ENCODE data around the gene OST4.
A peak's percentile ranks its signal among the peaks of the same experiment; 100 is the strongest.
"Not testable (repeated sequence)": the region's sequence is repeated elsewhere in the genome, so short reads cannot be mapped to it uniquely, and the experiment has no call there.

The OST4 gene

GRCh38 chr2:27078267-27079194 is 7.1 kb upstream of the OST4 start, which contains the start of gene EMILIN1:
TSS of gene EMILIN1 (plus strand) at chr2:27078615. CDS start at chr2:27079066, 451 bp downstream.
- DNase-seq: peak; percentile 93

DNA sequence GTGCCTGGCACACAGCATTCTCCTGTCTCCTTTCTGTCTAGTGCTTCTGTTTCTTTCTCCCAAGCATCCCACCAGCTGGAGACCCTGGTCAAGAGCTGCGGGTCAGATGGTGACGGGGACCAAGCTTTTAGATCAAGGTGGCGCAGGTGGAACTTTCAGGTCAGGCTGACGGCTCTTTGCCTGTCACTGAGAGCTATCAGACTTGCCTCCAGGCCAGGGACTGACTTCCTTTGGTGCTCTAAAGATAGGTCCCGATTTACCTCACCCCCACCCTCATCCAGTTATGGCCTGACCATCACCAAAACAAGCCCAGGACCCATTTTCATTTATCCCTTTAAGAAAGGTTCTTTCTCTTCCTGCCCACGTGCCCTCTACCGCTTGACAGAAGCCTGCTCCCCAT is 5.8 kb upstream of the OST4 start:
- DNase-seq: no peak

DNA sequence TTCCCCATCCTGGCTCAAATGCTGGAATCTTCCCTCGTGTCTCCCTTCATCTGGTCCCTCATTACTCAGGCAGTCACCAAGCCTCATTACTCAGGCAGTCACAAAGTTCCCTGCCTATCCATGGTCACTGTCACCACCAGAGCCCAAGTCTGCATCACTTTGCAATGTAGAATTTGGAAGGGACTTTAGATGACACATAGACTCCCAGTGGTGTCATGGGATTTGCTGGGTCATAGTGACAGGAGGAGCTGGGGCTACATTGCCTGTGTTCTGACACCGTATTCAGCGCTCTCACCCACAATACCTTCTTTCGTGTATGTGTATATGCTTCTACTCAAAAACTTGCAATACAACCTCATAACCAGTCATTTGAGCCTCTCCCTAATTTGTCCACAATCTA is 4.9 kb upstream of the OST4 start:
- no peak for DNase-seq

DNA sequence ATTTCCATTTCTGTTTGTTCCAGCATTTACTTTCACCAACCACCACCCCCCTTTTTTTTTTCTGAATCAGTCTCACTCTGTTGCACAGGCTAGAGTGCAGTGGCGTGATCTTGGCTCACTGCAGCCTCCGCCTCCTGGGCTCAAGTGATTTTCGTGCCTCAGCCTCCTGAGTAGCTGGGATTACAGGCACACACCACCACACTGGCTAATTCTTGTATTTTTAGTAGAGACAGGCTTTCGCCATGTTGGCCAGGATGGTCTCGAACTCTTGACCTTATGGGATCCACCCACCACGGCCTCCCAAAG is 4.1 kb upstream of the OST4 start:
- DNase-seq: not testable (repeated sequence)

- peak; percentile 64 for DNase-seq
These were observed 3.5 kb upstream of the OST4 start for GRCh38 chr2:27074738-27075565.

DNA sequence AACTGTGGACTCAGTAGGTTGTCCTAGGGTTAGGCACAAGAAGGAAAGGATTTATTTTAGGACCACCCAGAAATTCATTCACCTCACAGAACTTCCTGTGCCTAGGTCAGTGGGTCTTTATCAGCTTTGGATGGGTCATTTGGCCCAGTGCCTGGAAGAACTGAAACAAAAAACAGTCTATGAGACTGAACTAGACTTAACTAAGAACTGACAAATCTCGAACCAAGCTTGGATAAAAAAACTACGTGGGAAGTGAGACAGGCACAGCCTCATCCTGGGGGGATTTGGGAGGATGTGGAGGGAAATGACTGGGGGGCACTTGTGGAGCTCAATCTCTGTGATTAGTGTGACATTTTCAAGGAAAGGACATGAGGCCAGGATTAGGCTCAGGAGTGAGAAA is 2.3 kb upstream of the OST4 start:
- no peak for DNase-seq

DNA sequence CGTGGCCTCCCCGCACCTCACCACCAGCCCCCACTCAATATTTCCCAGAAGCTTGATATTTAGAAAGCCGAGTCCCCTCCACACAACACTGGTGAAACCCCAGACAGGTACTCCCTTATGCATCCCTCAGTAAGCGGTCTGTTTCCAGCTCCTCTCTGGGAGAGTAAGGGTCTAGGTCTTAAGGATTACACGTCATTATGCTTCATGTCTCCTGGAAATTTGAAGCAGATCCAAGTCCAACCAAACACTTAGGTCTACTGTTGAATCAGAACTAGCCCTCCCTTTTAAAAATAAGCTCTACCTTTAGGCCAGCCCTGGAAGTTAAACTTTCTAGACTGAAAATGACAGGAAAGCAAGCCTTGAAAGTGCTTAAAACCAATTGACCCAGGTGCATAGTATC is 1.5 kb upstream of the OST4 start:
- DNase-seq: no peak

GRCh38 chr2:27071990-27072830 is 756 bp upstream of the OST4 start:
- peak; percentile 91 for DNase-seq

GRCh38 chr2:27070653-27071276 is 689 bp downstream of the OST4 start:
- DNase-seq: no peak

- DNase-seq: no peak
These were observed 1.4 kb downstream of the OST4 start for GRCh38 chr2:27069961-27070618.

- peak; percentile 18 for DNase-seq
These were observed 2.0 kb downstream of the OST4 start for GRCh38 chr2:27069436-27069835.

- DNase-seq: peak; percentile 13
These were observed 4.1 kb downstream of the OST4 start for GRCh38 chr2:27067385-27067784.

GRCh38 chr2:27065128-27065527 is 6.3 kb downstream of the OST4 start:
- no peak for DNase-seq

DNA sequence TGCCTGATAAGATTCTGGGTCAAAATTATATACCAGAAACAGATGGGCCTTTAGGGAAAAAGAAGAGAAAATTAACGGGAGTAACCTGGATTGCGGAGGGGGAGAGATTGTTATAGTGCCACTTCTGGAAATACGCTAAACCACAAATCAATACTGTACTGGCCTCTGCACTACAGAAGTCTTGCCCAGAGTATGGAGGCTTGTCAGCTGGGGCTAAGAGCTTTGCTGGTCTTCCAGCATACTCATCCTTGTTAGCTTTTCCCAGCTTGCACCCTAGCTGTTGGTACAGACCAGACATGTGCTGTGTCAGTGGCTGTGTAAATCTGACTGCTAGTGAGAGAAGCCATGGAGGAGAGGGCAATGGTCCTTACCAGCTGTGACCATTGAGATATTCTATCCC is 11.1 kb downstream of the OST4 start:
- DNase-seq: no peak

DNA sequence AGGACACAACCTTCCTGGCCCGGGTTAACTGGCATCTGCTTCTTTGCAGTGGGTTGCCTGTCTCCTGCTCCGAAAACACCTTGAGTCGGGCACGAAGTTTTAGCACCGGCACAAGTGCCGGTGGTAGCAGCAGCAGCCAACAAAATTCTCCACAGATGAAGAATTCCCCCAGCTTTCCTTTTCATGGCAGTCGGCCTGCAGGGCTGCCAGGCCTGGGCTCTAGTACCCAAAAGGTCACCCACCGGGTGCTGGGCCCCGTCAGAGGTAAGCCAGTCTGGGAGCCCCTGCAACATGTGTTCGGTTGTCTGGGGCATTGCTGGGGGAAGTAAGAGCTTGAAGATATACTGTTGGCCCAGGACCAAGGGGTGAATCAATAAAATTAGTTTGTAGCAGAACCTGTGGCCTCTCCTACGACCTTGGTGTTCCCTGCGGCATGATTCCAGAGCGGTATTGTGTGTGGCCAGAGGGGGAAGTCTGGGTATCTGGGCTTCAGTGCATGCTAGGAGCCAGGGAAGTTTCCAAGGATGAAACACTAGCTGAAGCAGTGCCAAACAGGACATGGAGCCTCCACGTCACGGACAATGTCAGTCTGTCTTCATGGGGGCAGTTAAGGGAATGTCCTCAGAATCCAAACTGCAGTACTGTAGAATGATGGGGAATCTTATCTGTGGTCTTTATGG is 12.2 kb downstream of the OST4 start:
- DNase-seq: no peak

DNA sequence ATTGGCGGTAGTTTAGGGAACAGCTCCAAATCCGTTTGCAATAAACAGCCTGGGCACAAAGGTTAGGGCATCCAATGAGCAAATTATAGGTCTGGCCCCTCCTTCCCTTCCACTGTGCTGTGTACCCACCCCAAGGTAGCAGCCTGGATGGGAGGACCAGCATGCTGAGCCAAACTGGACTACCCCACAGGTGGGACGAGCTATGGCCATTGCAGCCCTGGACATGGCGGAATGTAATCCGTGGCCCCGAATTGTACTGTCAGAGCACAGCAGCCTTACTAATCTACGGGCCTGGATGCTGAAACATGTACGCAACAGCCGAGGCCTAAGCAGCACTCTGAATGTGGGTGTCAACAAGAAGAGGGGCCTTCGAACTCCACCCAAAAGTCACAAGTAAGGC is 13.2 kb downstream of the OST4 start:
- no peak for DNase-seq

- DNase-seq: no peak
These were observed 14.3 kb downstream of the OST4 start for GRCh38 chr2:27057184-27057583.

GRCh38 chr2:27054721-27055120 is 16.7 kb downstream of the OST4 start:
- no peak for DNase-seq

DNA sequence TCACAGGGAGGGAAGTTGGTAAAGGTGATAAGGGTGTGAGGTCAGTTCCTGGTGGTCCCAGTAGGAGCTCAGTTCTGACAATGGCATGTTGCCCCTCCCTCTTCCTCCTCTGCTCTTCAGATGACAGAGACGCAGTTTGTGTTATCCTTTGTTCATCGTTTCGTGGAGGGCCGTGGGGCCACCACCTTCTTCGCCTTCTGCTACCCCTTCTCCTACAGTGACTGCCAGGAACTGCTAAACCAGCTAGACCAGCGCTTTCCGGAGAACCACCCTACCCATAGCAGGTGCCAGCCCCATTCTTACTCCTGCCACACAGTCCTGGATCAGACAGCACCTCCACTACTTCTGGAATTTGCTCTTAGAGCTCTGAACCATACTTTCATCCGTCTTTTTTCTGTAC is 17.7 kb downstream of the OST4 start:
- no peak for DNase-seq

DNA sequence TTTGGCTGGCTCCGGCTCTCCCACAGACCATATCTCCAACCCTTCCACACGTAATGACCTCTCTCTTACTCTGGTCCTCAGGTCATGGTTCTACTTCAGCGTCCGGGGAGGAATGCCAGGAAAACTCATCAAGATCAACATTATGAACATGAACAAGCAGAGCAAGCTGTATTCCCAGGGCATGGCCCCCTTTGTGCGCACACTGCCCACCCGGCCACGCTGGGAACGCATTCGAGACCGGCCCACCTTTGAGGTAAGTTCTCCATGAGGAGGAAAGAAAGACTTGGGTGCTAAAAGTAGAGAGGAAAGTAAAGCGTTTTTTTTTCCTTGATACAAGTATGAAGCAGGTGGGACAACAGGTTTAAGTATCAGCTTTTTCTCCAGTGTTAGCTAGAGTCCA is 18.1 kb downstream of the OST4 start:
- no peak for DNase-seq

GRCh38 chr2:27051902-27052645 is 19.4 kb downstream of the OST4 start:
- no peak for DNase-seq
